ENCODE measurements around the gene DMAC2. TPM values are rescaled to one million over a fixed set of nuclear protein-coding genes. Genes with fewer than 3 reads are reported as not detected.

Gene DMAC2
- total and polyA plus RNA-seq, 2 of the 13 experiments (the other 11 are each of a cell fraction or from before 2014, with no cell fraction given): 39.0 to 66.0 TPM

DNA sequence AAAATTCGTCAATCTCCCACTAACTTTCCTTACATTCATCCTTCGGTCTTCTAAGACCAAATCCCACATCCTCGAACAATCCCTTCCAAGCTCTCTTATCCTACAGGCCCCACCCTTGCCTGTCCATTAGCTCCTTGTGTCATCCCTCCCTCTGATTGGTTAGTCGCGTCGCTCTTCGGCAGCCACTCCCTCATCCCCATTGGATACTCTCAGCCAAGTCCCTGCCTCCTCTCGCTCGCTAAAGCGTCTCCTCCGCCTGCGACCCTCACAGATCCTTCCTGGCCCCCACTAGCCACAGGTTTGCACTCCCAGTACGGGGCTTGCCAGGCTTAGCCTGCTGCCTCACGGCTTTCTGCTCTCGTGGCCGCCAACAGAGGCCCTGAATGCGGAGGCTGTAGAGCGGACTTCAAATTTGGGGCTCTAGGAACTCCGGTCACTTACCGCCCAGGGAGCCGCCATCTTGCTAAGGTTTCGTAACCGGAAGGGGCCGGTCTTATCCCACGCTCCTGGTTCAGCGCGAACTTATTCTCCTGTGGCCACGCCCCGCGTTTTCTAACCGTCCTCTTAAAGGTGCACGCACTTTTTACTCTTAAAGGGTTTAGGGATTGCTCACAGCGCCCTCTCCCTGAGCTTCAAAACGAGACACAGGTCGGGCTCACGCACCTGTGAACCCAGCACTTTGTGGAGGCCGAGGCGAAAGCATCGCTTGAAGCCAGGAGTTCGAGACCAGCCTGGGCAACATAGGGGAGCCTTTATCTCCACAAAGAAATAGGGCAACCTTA is at the start of gene DMAC2 (continued):
- TF ChIP-seq, protein P1, sequence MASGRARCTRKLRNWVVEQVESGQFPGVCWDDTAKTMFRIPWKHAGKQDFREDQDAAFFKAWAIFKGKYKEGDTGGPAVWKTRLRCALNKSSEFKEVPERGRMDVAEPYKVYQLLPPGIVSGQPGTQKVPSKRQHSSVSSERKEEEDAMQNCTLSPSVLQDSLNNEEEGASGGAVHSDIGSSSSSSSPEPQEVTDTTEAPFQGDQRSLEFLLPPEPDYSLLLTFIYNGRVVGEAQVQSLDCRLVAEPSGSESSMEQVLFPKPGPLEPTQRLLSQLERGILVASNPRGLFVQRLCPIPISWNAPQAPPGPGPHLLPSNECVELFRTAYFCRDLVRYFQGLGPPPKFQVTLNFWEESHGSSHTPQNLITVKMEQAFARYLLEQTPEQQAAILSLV (CRISPR knock-in tag; IDR thresholded peaks at IDR 0.05; ENCODE audit: borderline replicate concordance): peak; percentile 28; the same call in 1 of the 2 replicates
- TF ChIP-seq SP2 (CRISPR knock-in tag; IDR thresholded peaks at IDR 0.05): peak; percentile 85
- peak; percentile 79 for TF ChIP-seq ELF1 (CRISPR knock-in tag; IDR thresholded peaks at IDR 0.05)
- TF ChIP-seq ZNF556 (CRISPR knock-in tag; IDR thresholded peaks at IDR 0.05; ENCODE audit: borderline replicate concordance): peak; percentile 55; the same call in 1 of the 2 replicates
- TF ChIP-seq, protein P2, sequence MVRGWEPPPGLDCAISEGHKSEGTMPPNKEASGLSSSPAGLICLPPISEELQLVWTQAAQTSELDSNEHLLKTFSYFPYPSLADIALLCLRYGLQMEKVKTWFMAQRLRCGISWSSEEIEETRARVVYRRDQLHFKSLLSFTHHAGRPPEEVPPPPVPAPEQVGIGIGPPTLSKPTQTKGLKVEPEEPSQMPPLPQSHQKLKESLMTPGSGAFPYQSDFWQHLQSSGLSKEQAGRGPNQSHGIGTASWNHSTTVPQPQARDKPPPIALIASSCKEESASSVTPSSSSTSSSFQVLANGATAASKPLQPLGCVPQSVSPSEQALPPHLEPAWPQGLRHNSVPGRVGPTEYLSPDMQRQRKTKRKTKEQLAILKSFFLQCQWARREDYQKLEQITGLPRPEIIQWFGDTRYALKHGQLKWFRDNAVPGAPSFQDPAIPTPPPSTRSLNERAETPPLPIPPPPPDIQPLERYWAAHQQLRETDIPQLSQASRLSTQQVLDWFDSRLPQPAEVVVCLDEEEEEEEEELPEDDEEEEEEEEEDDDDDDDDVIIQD (CRISPR knock-in tag; IDR thresholded peaks at IDR 0.05; ENCODE audit: low read depth): 0 out of 2 replicates have a peak, but pooled peaks have one; percentile 7
- TF ChIP-seq ZNF331 (CRISPR knock-in tag; IDR thresholded peaks at IDR 0.05): peak; percentile 14; the same call in 1 of the 2 replicates
- TF ChIP-seq ZFP37 (CRISPR knock-in tag; IDR thresholded peaks at IDR 0.05; ENCODE audit: borderline replicate concordance): no peak
- TF ChIP-seq MXI1 (IDR thresholded peaks at IDR 0.05; ENCODE audit: borderline replicate concordance, low read depth, low read length): peak; percentile 28; the same call in 1 of the 3 replicates
- TF ChIP-seq ZNF878 (CRISPR knock-in tag; IDR thresholded peaks at IDR 0.05): no peak
- 0 out of 2 replicates have a peak, but pooled peaks have one; percentile 66 for TF ChIP-seq ZNF607 (CRISPR knock-in tag; IDR thresholded peaks at IDR 0.05; ENCODE audit: borderline replicate concordance)
- no peak for TF ChIP-seq TOPORS (CRISPR knock-in tag; IDR thresholded peaks at IDR 0.05)
- peak; percentile 18; the same call in 1 of the 2 replicates for TF ChIP-seq SOX5 (CRISPR knock-in tag; IDR thresholded peaks at IDR 0.05; ENCODE audit: borderline replicate concordance)
- TF ChIP-seq CREB1 (IDR thresholded peaks at IDR 0.05): peak; percentile 38; the same call in 1 of the 2 replicates
- TF ChIP-seq CREB1 (CRISPR knock-in tag; IDR thresholded peaks at IDR 0.05): peak; percentile 88
- no peak for TF ChIP-seq ZNF83 (CRISPR knock-in tag; IDR thresholded peaks at IDR 0.05; ENCODE audit: borderline replicate concordance)
- peak; percentile 17; the same call in 1 of the 2 replicates for TF ChIP-seq FOXA3 (CRISPR knock-in tag; IDR thresholded peaks at IDR 0.05)
- no peak for TF ChIP-seq MED13 (CRISPR knock-in tag; IDR thresholded peaks at IDR 0.05)
- peak; percentile 76 for TF ChIP-seq RNF2 (conservative IDR thresholded peaks at IDR 0.05; ENCODE audit: low read depth)
- TF ChIP-seq, protein P3, sequence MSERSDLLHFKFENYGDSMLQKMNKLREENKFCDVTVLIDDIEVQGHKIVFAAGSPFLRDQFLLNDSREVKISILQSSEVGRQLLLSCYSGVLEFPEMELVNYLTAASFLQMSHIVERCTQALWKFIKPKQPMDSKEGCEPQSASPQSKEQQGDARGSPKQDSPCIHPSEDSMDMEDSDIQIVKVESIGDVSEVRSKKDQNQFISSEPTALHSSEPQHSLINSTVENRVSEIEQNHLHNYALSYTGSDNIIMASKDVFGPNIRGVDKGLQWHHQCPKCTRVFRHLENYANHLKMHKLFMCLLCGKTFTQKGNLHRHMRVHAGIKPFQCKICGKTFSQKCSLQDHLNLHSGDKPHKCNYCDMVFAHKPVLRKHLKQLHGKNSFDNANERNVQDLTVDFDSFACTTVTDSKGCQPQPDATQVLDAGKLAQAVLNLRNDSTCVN (CRISPR knock-in tag; IDR thresholded peaks at IDR 0.05; ENCODE audit: borderline replicate concordance): no peak
- TF ChIP-seq ZNF274 (CRISPR knock-in tag; IDR thresholded peaks at IDR 0.05): peak; percentile 91
- TF ChIP-seq RBM22 (optimal IDR thresholded peaks at IDR 0.05; ENCODE audit: low read length): peak; percentile 88
- no peak for TF ChIP-seq TCF12 (IDR thresholded peaks at IDR 0.05)
- no peak for TF ChIP-seq TCF12 (CRISPR knock-in tag; IDR thresholded peaks at IDR 0.05)
- peak; percentile 92 for TF ChIP-seq KDM2A (CRISPR knock-in tag; IDR thresholded peaks at IDR 0.05; ENCODE audit: borderline replicate concordance, low read depth)
- TF ChIP-seq SIN3A (IDR thresholded peaks at IDR 0.05; ENCODE audit: borderline replicate concordance, low read depth, low read length): peak; percentile 71; the same call in 1 of the 2 replicates
- peak; percentile 83 for TF ChIP-seq SMAD3 (CRISPR knock-in tag; IDR thresholded peaks at IDR 0.05)
- TF ChIP-seq RBFOX2 (IDR thresholded peaks at IDR 0.05; ENCODE audit: low read depth, low read length): peak; percentile 70
- no peak for TF ChIP-seq HMG20B (CRISPR knock-in tag; conservative IDR thresholded peaks at IDR 0.05)
- peak; percentile 69; the same call in 1 of the 2 replicates for TF ChIP-seq ZNF724P (CRISPR knock-in tag; IDR thresholded peaks at IDR 0.05; ENCODE audit: borderline replicate concordance)

Measured in HepG2 (cell line).